Astrocyte (in vitro differentiated cells and primary cell): Measurements from ENCODE around the gene PHLDA1. TPM values are rescaled to one million over a fixed set of nuclear protein-coding genes. Genes with fewer than 3 reads are reported as not detected.

Experiments used
- DNase-seq: peaks from one replicate; pipeline ENCODE4 v3.0.0-alpha.2; 2010; ENCODE audit warnings: low read depth
- FAIRE-seq: peaks from 2 replicates; lab custom pipeline; 2011; peaks lifted over from hg19 to GRCh38; lab: Jason Lieb, UNC
- H2AFZ ChIP-seq: 2 replicates; pipeline ENCODE4 v1.6.0; 2012; ENCODE audit warnings: low read depth, low read length, inconsistent platforms
- H3K27ac ChIP-seq: 2 replicates; pipeline ENCODE4 v1.5.1; 2011; ENCODE audit warnings: low read depth, low read length, inconsistent platforms
- H3K27me3 ChIP-seq: 2 replicates; pipeline ENCODE4 v1.6.0; 2011; ENCODE audit warnings: low read length, inconsistent platforms; ENCODE audit not compliant: insufficient read depth
- H3K36me3 ChIP-seq: 2 replicates; pipeline ENCODE4 v1.5.1; 2011; ENCODE audit warnings: low read length, inconsistent platforms; ENCODE audit not compliant: insufficient read depth
- H3K4me1 ChIP-seq: 2 replicates; pipeline ENCODE4 v1.5.1; 2011; ENCODE audit warnings: low read length, inconsistent platforms; ENCODE audit not compliant: insufficient read depth
- H3K4me2 ChIP-seq: 2 replicates; pipeline ENCODE4 v1.6.0; 2012; ENCODE audit warnings: low read length, inconsistent platforms
- H3K4me3 ChIP-seq: 2 replicates; pipeline ENCODE4 v1.5.1; 2011; ENCODE audit warnings: low read depth, mild to moderate bottlenecking, low read length, inconsistent platforms; ENCODE audit not compliant: insufficient read depth
- H3K79me2 ChIP-seq: 2 replicates; pipeline ENCODE4 v1.6.0; 2012; ENCODE audit warnings: mild to moderate bottlenecking, low read length, inconsistent platforms; ENCODE audit not compliant: insufficient read depth
- H3K9ac ChIP-seq: 2 replicates; pipeline ENCODE4 v1.6.0; 2012; ENCODE audit warnings: mild to moderate bottlenecking, low read length, inconsistent platforms
- H3K9me3 ChIP-seq: 2 replicates; pipeline ENCODE4 v1.5.1; 2012; ENCODE audit warnings: low read depth, mild to moderate bottlenecking, low read length, inconsistent platforms; ENCODE audit not compliant: insufficient read depth
- H4K20me1 ChIP-seq: 2 replicates; pipeline ENCODE4 v1.6.0; 2012; ENCODE audit warnings: low read length, inconsistent platforms; ENCODE audit not compliant: insufficient read depth
- H3K27ac Mint-ChIP-seq: one replicate; pipeline ENCODE4 v1.8.0; 2021; ENCODE audit warnings: mild to moderate bottlenecking, mixed read lengths; ENCODE audit not compliant: unreplicated experiment
- H3K27me3 Mint-ChIP-seq: one replicate; pipeline ENCODE4 v1.8.0; 2021; ENCODE audit warnings: low read depth, mixed read lengths; ENCODE audit not compliant: unreplicated experiment
- H3K36me3 Mint-ChIP-seq: one replicate; pipeline ENCODE4 v1.8.0; 2021; ENCODE audit warnings: low read depth, mixed read lengths; ENCODE audit not compliant: unreplicated experiment
- H3K4me1 Mint-ChIP-seq: one replicate; pipeline ENCODE4 v1.8.0; 2021; ENCODE audit warnings: low read depth, mixed read lengths; ENCODE audit not compliant: unreplicated experiment
- H3K4me3 Mint-ChIP-seq: one replicate; pipeline ENCODE4 v1.8.0; 2021; ENCODE audit warnings: mild to moderate bottlenecking, moderate library complexity, mixed read lengths; ENCODE audit not compliant: unreplicated experiment
- H3K9me3 Mint-ChIP-seq: one replicate; pipeline ENCODE4 v1.8.0; 2021; ENCODE audit warnings: mild to moderate bottlenecking, mixed read lengths; ENCODE audit not compliant: unreplicated experiment
- EZH2 ChIP-seq: IDR thresholded peaks from 2 replicates; pipeline ENCODE4 v1.6.1; 2012; ENCODE audit warnings: mild to moderate bottlenecking, low read length, inconsistent platforms; ENCODE audit not compliant: insufficient read depth
- total RNA-seq: library from RNA; stranded (reverse); gene quantifications from 2 replicates; pipeline ENCODE4 v1.2.1, GENCODE V29; 2021
- TF ChIP-seq, protein P1 (sequence below): IDR thresholded peaks from 2 replicates; pipeline ENCODE4 v1.5.1; 2011; ENCODE audit warnings: low read depth, mild to moderate bottlenecking, inconsistent platforms, low read length, moderate library complexity; ENCODE audit not compliant: insufficient read depth

PHLDA1 gene
- total RNA-seq, 1 donor from 2014 or later, result 43.9 TPM

DNA sequence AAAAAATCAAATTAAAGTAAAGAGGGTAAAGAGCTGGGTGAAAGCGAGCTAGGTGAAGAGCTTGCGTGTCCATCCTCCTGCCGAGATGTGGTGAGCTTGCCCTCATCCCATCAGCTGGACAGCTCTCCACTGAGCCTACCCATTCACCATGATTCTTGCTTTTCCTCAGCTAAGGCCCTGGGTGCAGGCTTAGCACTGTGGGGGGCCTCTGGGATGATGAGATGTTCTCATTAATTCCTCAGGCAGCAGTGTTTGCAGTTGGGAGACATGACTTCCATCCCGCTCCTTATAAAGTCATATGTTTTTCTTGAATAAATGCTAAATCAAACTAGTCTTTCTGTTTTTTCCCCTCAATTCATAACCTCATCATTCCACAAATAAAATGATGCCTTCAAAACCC, 18.0 kb downstream of the PHLDA1 start:
- Histone ChIP-seq H3K4me1 (peaks cover 7% of the 10 kb centered on the region), H4K20me1 (no peaks in the 10 kb centered on the region), H3K4me2 (no peak overlapping the region), H2AFZ (no peak overlapping the region), H3K9me3 (no peaks in the 10 kb centered on the region), H3K79me2 (no peaks in the 10 kb centered on the region), H3K9ac (no peak overlapping the region), H3K4me3 (no peak overlapping the region), H3K36me3 (no peaks in the 10 kb centered on the region), H3K27me3 (no peaks in the 10 kb centered on the region), H3K27ac (no peak overlapping the region)
- H3K27me3 Mint-ChIP-seq, result no peaks in the 10 kb centered on the region
- peaks cover 16% of the 10 kb centered on the region for H3K4me1 Mint-ChIP-seq
- DNase-seq, result no peak
- FAIRE-seq, result no peak
- no peak overlapping the region for H3K4me3 Mint-ChIP-seq
- H3K9me3 Mint-ChIP-seq, result no peaks in the 10 kb centered on the region
- no peak overlapping the region for H3K27ac Mint-ChIP-seq
- H3K36me3 Mint-ChIP-seq, result no peaks in the 10 kb centered on the region
- TF ChIP-seq EZH2, result no peak
- TF ChIP-seq, protein P1, sequence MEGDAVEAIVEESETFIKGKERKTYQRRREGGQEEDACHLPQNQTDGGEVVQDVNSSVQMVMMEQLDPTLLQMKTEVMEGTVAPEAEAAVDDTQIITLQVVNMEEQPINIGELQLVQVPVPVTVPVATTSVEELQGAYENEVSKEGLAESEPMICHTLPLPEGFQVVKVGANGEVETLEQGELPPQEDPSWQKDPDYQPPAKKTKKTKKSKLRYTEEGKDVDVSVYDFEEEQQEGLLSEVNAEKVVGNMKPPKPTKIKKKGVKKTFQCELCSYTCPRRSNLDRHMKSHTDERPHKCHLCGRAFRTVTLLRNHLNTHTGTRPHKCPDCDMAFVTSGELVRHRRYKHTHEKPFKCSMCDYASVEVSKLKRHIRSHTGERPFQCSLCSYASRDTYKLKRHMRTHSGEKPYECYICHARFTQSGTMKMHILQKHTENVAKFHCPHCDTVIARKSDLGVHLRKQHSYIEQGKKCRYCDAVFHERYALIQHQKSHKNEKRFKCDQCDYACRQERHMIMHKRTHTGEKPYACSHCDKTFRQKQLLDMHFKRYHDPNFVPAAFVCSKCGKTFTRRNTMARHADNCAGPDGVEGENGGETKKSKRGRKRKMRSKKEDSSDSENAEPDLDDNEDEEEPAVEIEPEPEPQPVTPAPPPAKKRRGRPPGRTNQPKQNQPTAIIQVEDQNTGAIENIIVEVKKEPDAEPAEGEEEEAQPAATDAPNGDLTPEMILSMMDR, result no peak

DNA sequence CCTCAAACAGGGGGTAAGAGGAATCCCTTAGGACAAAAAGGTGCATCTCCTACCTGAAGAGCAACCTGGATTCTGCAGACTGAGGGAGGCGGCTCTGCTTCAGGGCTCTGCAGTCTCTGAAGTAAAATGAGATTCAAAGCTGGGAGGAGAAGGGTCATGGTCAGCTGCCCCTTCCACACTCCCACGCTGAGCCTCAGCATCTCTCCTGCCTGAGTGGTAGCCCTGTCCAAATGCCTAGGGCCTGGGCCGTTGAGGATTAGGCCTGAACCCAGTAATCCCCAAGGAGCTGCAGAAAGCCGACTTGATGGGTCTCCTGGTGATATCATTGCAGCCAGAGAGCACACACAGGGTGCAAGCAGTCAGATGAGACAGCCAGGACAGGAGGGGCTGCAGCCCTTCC, 18.9 kb downstream of the PHLDA1 start:
- no peaks in the 10 kb centered on the region for H3K36me3 Mint-ChIP-seq
- H3K4me1 Mint-ChIP-seq, result peaks cover 10% of the 10 kb centered on the region
- no peak overlapping the region for H3K27ac Mint-ChIP-seq
- H3K4me1 ChIP-seq, result no peaks in the 10 kb centered on the region
- no peaks in the 10 kb centered on the region for H3K36me3 ChIP-seq
- no peaks in the 10 kb centered on the region for H3K9me3 ChIP-seq
- no peak overlapping the region for H3K4me3 Mint-ChIP-seq
- H4K20me1 ChIP-seq, result no peaks in the 10 kb centered on the region
- no peak overlapping the region for H3K9ac ChIP-seq
- no peak overlapping the region for H3K4me3 ChIP-seq
- DNase-seq, result no peak
- no peak overlapping the region for H3K4me2 ChIP-seq
- no peak overlapping the region for H2AFZ ChIP-seq
- no peaks in the 10 kb centered on the region for H3K27me3 ChIP-seq
- H3K79me2 ChIP-seq, result no peaks in the 10 kb centered on the region
- no peak for TF ChIP-seq EZH2
- TF ChIP-seq, protein P1, result no peak
- no peak overlapping the region for H3K27ac ChIP-seq
- H3K9me3 Mint-ChIP-seq, result no peaks in the 10 kb centered on the region
- no peaks in the 10 kb centered on the region for H3K27me3 Mint-ChIP-seq
- no peak for FAIRE-seq

DNA sequence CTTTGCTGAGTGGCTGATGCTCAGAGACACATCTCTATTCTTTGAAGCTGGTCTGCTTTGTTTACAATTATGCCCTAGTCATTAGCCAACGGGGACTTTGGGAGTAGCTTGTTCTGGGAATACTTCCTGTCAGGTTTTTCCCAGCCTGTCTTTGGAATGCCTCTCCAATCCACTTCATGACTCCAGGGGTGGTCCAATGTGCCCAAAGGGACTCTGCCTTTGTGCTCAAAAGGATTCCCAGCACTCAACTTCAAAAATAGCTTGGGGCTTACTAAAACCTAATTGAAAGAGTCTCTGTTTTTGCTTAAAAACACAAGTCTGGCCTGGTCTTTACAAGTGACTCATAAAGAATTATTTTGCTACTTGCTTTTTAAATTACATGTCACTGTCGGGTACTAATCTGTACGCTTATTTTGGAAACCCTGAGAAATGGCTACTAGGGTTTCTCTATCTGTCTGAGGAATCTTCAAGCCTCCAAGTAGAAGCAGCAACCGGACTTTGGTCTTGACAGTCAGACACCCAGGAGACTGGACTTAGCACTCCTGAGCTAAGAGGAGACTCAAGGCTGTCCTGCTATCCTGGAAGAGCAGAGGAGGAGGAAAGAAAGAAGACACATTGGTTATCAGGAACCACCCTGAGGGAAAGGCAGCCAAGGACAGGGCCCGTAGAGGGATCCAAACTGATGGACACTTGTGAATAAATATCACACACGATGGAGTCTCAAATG, 20.7 kb downstream of the PHLDA1 start:
- Mint-ChIP-seq H3K36me3 (no peaks in the 10 kb centered on the region), H3K9me3 (no peaks in the 10 kb centered on the region), H3K4me1 (peaks cover 9% of the 10 kb centered on the region), H3K27me3 (no peaks in the 10 kb centered on the region), H3K27ac (no peak overlapping the region), H3K4me3 (no peak overlapping the region)
- Histone ChIP-seq H3K4me1 (no peaks in the 10 kb centered on the region), H3K27me3 (no peaks in the 10 kb centered on the region), H3K36me3 (no peaks in the 10 kb centered on the region), H3K4me3 (no peak overlapping the region), H3K27ac (no peak overlapping the region), H3K79me2 (no peaks in the 10 kb centered on the region), H3K4me2 (no peak overlapping the region), H2AFZ (peak overlapping the region; percentile 3), H4K20me1 (no peaks in the 10 kb centered on the region), H3K9me3 (no peaks in the 10 kb centered on the region), H3K9ac (no peak overlapping the region)
- DNase-seq, result peak; percentile 30
- FAIRE-seq, result no peak
- TF ChIP-seq, protein P1, result no peak
- TF ChIP-seq EZH2, result no peak
